A673 (cell line): ENCODE results near the gene PYCR2. TPM values are rescaled to one million over a fixed set of nuclear protein-coding genes. Genes with fewer than 3 reads are reported as not detected.
A peak's percentile ranks its signal among the peaks of the same experiment; 100 is the strongest.

Experiments
- BruUV-seq: library from RNA; stranded (reverse); fragments of 400-500 nt; replicated peaks from 2 replicates; lab custom pipeline; 2021; lab: Mats Ljungman, UMichigan
- CTCF ChIA-PET: fragments of 300-600 bp; sonication (Branson Sonifier 250); formaldehyde crosslinking; loops from one replicate; lab custom pipeline; 2022; ENCODE audit warnings: antibody characterized with exemption; lab: Charles Lee
- POLR2A ChIA-PET: fragments of 300-600 bp; sonication (Branson Sonifier 250); formaldehyde crosslinking; loops from one replicate; lab custom pipeline; 2022; ENCODE audit warnings: antibody characterized with exemption; ENCODE audit not compliant: low non-redundant PET; lab: Charles Lee
- DNase-seq: peaks from one replicate; pipeline ENCODE4 v3.0.0-alpha.2; 2015; ENCODE audit warnings: low spot score
- H3K27ac ChIP-seq: fragments of 200-600 bp; sonication (generic); 2 replicates; pipeline ENCODE4 v1.5.1; 2016; ENCODE audit warnings: mixed run types, low read depth, mild to moderate bottlenecking, mixed read lengths, antibody characterized with exemption, low read length; ENCODE audit not compliant: poor library complexity, severe bottlenecking
- H3K27me3 ChIP-seq: fragments of 200-600 bp; sonication (generic); replicated peaks from 2 replicates; pipeline ENCODE4 v1.6.1; 2017; ENCODE audit warnings: mixed run types, low read depth, mild to moderate bottlenecking, mixed read lengths, antibody characterized with exemption, low read length; ENCODE audit not compliant: insufficient read depth, poor library complexity
- H3K36me3 ChIP-seq: fragments of 200-600 bp; sonication (generic); 2 replicates; pipeline ENCODE4 v1.6.1; 2016; ENCODE audit warnings: mixed run types, mild to moderate bottlenecking, mixed read lengths, antibody characterized with exemption, low read length; ENCODE audit not compliant: insufficient read depth, poor library complexity, severe bottlenecking
- H3K4me1 ChIP-seq: fragments of 200-600 bp; sonication (generic); 2 replicates; pipeline ENCODE4 v1.6.1; 2017; ENCODE audit warnings: mixed run types, mild to moderate bottlenecking, mixed read lengths, antibody characterized with exemption, low read length; ENCODE audit not compliant: insufficient read depth, poor library complexity, severe bottlenecking
- H3K4me3 ChIP-seq: fragments of 200-600 bp; sonication (generic); 2 replicates; pipeline ENCODE4 v1.5.1; 2016; ENCODE audit warnings: low read depth, mixed run types, mild to moderate bottlenecking, mixed read lengths, low read length; ENCODE audit not compliant: poor library complexity, severe bottlenecking
- H3K9me3 ChIP-seq: fragments of 200-600 bp; sonication (generic); 2 replicates; pipeline ENCODE4 v1.6.1; 2016; ENCODE audit warnings: mixed run types, low read depth, mild to moderate bottlenecking, mixed read lengths, antibody characterized with exemption, low read length; ENCODE audit not compliant: poor library complexity, severe bottlenecking
- EZH2 ChIP-seq: fragments of 200-600 bp; sonication (generic); IDR thresholded peaks from 2 replicates; pipeline ENCODE4 v1.6.1; 2017; ENCODE audit warnings: borderline replicate concordance, low read depth, mild to moderate bottlenecking, mixed read lengths, antibody characterized with exemption, low read length; ENCODE audit not compliant: poor library complexity, severe bottlenecking
- intact Hi-C: fragments of 100-400 bp; cut with micrococcal nuclease; formaldehyde crosslinking; loops from one replicate; pipeline ENCODE4 v1.10.0; 2022; ENCODE audit not compliant: unreplicated experiment
- total RNA-seq: library from RNA; stranded (reverse); gene quantifications from 2 replicates; pipeline ENCODE4 v1.2.3, GENCODE V29; 2021
- TF ChIP-seq, protein P1 (sequence below): fragments of 300-800, 200-600 bp; sonication (generic); conservative IDR thresholded peaks from 2 replicates; pipeline ENCODE4 v1.5.1; 2017; ENCODE audit warnings: low read depth, mild to moderate bottlenecking, antibody characterized with exemption, low read length, moderate library complexity, mixed read lengths

Gene PYCR2
- total RNA-seq, 1 experiment from 2014 or later = 52.5 TPM

GRCh38 chr1:225883616-225884265 is 40.3 kb downstream of the PYCR2 start:
- DNase-seq = no peak
- no peaks in the 10 kb centered on the region for H3K36me3 ChIP-seq
- H3K27ac ChIP-seq = no peak overlapping the region
- no peaks in the 10 kb centered on the region for H3K27me3 ChIP-seq
- H3K4me3 ChIP-seq = peak overlapping the region; percentile 78
- BruUV-seq = TSS peak; percentile 65
- H3K9me3 ChIP-seq = no peaks in the 10 kb centered on the region
- POLR2A ChIA-PET = no interaction called here
- intact Hi-C loops = no loop called here
- TF ChIP-seq, protein P1, sequence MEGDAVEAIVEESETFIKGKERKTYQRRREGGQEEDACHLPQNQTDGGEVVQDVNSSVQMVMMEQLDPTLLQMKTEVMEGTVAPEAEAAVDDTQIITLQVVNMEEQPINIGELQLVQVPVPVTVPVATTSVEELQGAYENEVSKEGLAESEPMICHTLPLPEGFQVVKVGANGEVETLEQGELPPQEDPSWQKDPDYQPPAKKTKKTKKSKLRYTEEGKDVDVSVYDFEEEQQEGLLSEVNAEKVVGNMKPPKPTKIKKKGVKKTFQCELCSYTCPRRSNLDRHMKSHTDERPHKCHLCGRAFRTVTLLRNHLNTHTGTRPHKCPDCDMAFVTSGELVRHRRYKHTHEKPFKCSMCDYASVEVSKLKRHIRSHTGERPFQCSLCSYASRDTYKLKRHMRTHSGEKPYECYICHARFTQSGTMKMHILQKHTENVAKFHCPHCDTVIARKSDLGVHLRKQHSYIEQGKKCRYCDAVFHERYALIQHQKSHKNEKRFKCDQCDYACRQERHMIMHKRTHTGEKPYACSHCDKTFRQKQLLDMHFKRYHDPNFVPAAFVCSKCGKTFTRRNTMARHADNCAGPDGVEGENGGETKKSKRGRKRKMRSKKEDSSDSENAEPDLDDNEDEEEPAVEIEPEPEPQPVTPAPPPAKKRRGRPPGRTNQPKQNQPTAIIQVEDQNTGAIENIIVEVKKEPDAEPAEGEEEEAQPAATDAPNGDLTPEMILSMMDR = no peak
- no peak for TF ChIP-seq EZH2
- H3K4me1 ChIP-seq = peaks cover 6% of the 10 kb centered on the region
- CTCF ChIA-PET = no interaction called here

DNA sequence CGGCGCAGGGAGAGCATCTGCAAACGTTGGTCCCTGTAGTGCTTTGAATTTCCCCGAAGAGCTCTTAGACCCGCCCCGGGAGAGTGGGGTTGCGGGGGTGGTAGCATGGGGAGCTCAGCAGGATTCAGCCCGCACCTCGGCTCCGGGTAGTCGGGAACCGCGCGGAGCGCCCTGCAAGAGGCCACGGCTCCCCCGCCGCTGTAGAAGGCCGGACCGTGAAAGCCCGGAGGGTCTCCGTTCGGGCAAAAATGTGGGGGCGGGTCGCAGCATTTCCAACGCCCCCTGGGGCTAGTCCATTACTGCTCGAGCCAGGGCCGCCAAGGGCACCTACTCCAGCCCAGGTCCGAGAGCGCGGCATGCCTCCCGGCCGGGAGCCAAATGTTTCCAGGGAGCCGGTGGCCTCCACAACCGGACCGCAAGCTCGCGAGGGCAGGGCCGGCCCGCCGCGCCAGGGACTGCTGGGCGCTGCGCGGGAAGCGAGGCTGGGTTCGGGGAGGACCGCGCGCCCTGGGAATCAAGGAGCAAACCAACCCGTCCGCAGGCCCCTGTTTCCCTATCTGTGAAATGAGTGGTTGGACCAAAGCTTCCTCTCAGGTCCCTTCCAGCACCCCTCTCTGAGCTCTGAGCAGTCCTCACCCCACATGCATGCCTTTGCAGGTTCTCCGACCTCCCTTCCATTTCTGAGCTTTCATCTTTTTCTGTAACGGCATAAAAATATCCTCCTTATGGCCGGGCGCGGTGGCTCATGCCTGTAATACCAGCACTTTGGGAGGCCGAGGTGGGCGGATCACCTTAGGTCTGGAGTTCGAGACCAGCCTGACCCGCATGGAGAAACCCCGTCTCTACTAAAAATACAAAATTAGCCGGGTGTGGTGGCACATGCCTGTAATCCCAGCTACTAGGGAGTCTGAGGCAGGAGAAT is 41.1 kb downstream of the PYCR2 start:
- ChIA-PET CTCF (interaction anchor here (0.6 to 1.3 kb wide), 4 partner anchors 29 to 1066 kb away, joined by 3 to 4 read pairs (median 3); partner anchors contain the start of gene SRP9), POLR2A (no interaction called here)
- DNase-seq = peak; percentile 46
- Histone ChIP-seq H3K36me3 (no peaks in the 10 kb centered on the region), H3K4me1 (peaks cover 6% of the 10 kb centered on the region), H3K9me3 (no peaks in the 10 kb centered on the region), H3K27me3 (no peaks in the 10 kb centered on the region), H3K27ac (peak overlapping the region; percentile 67), H3K4me3 (peak overlapping the region; percentile 78)
- TF ChIP-seq, protein P1 = 0 out of 2 replicates have a peak, but pooled peaks have one; percentile 8
- TF ChIP-seq EZH2 = no peak
- intact Hi-C loops = no loop called here
- no TSS peak for BruUV-seq

DNA sequence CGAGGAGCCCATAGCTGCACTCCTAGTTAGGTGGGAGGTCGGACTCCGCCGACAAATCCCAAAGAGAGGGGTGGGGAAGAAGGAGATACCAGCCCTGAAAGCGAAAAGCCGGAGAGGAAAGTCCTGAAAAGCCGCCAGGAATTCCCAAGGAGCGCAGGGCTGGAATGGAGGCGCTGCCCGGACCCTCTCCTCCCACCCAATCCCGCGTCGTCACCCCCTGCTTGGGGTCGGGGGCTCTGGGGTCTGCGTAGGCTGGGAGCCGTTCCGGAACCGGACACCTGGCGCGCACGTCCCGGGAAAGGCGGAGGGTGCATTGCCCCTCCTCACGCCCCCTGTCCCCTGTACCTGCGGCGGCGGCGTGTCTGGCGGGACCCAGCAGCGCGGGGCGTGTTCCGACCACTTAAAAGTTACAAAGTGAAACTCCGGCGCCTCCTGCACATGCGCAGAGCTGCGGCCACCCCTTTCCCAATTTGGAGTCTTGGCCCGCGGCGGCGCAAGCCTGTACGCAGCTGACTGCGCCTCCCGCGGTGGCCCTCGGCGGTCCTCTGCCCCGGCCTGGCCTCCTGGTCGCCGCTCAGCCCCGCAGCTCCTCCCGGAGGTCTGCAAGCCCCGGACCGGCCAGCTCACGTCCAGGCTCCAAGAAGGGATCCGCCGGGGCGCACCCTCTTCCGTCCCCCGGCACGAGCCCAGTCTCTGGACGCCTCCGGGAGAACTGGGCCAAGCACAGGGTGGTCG is 41.9 kb downstream of the PYCR2 start, which contains the start of gene TMEM63A:
Gene TMEM63A, minus strand, starts transcription at position 422 of the 735 bp plus-strand sequence. CDS start 4,800 bp downstream, outside the sequence.
- peak; percentile 90 for DNase-seq
- Histone ChIP-seq H3K27me3 (no peaks in the 10 kb centered on the region), H3K9me3 (no peaks in the 10 kb centered on the region), H3K27ac (peak within 1 kb of the TSS; percentile 67), H3K4me1 (peaks cover 6% of the 10 kb centered on the region), H3K4me3 (peak within 1 kb of the TSS; percentile 78), H3K36me3 (no peaks in the 10 kb centered on the region)
- intact Hi-C loops = no loop called here
- no peak for TF ChIP-seq EZH2
- TF ChIP-seq, protein P1 = peak; percentile 43
- POLR2A ChIA-PET = no interaction called here
- CTCF ChIA-PET = interaction anchor here (0.6 to 1.3 kb wide), 5 partner anchors 29 to 1067 kb away, joined by 3 to 4 read pairs (median 3); partner anchors contain the start of gene SRP9
- BruUV-seq = no TSS peak
